CD4-positive, CD25-positive, alpha-beta regulatory T cell (primary cell): ENCODE measurements around the gene EVA1C. TPM values are rescaled to one million over a fixed set of nuclear protein-coding genes. Genes with fewer than 3 reads are reported as not detected.

Experiments used
- ATAC-seq, 2 donors: fragments of 150-1000 bp; cut with Tn5 transposase; one replicate each; pipeline ENCODE4 v1.10.0; 2021; ENCODE audit warnings: low read depth in 2 of 2, moderate number of reproducible peaks in 2 of 2, moderate library complexity in 1 of 2
- DNase-seq, 3 donors: peaks; one replicate each; pipeline versions ENCODE4 v3.0.0 to v3.0.0-alpha.2; 2012 to 2022; ENCODE audit warnings: mixed read lengths in 1 of 3
- H3K27ac ChIP-seq: one replicate; pipeline ENCODE4 v1.7.0; 2013; ENCODE audit warnings: mild to moderate bottlenecking, low read length; ENCODE audit not compliant: insufficient read depth, poor library complexity, severe bottlenecking
- H3K27me3 ChIP-seq: one replicate; pipeline ENCODE4 v1.7.0; 2013; ENCODE audit warnings: low read length; ENCODE audit not compliant: control insufficient read depth, insufficient read depth
- H3K36me3 ChIP-seq: one replicate; pipeline ENCODE4 v1.7.0; 2013; ENCODE audit warnings: mild to moderate bottlenecking, low read length, moderate library complexity; ENCODE audit not compliant: control insufficient read depth, insufficient read depth
- H3K4me1 ChIP-seq: 2 replicates; pipeline ENCODE4 v1.7.0; 2013; ENCODE audit warnings: mild to moderate bottlenecking, low read length; ENCODE audit not compliant: insufficient read depth, control insufficient read depth, poor library complexity, severe bottlenecking
- H3K4me3 ChIP-seq: one replicate; pipeline ENCODE4 v1.7.0; 2013; ENCODE audit warnings: low read depth, mild to moderate bottlenecking, low read length, moderate library complexity
- H3K9me3 ChIP-seq, 2 experiments: 1 replicate in 1 of 2; 2 replicates in 1 of 2; pipeline ENCODE4 v1.7.0; 2013; ENCODE audit warnings: low read length in 2 of 2, mild to moderate bottlenecking in 1 of 2, moderate library complexity in 1 of 2; ENCODE audit not compliant: control insufficient read depth in 2 of 2
- H3K27ac Mint-ChIP-seq, 3 donors: one replicate each; pipeline ENCODE4 v1.8.0; 2020 to 2022; ENCODE audit warnings: mild to moderate bottlenecking in 3 of 3, mixed read lengths in 3 of 3, moderate library complexity in 2 of 3
- H3K27me3 Mint-ChIP-seq: one replicate; pipeline ENCODE4 v1.8.0; 2022; ENCODE audit warnings: mild to moderate bottlenecking, mixed read lengths
- H3K36me3 Mint-ChIP-seq: one replicate; pipeline ENCODE4 v1.8.0; 2020; ENCODE audit warnings: mixed read lengths
- H3K4me1 Mint-ChIP-seq, 4 donors: one replicate each; pipeline ENCODE4 v1.8.0; 2020 to 2022; ENCODE audit warnings: mixed read lengths in 4 of 4, mild to moderate bottlenecking in 1 of 4
- H3K4me3 Mint-ChIP-seq, 4 donors: one replicate each; pipeline ENCODE4 v1.8.0; 2020 to 2022; ENCODE audit warnings: mild to moderate bottlenecking in 4 of 4, mixed read lengths in 4 of 4, moderate library complexity in 3 of 4
- H3K9me3 Mint-ChIP-seq, 7 donors: one replicate each; pipeline ENCODE4 v1.8.0; 2020 to 2022; ENCODE audit warnings: mixed read lengths in 7 of 7, mild to moderate bottlenecking in 3 of 7, moderate library complexity in 2 of 7
- polyA plus RNA-seq, 4 donors: library from polyadenylated mRNA; unstranded; fragments of 300-500 nt; fragmentation: Illumina TruSeq; gene quantifications; one replicate each; pipeline ENCODE4 v1.2.3, GENCODE V29; 2021
- total RNA-seq: library from RNA; stranded (reverse); gene quantifications from one replicate; pipeline ENCODE4 v1.2.3, GENCODE V29; 2022

The EVA1C gene
- total and polyA plus RNA-seq, 5 donors from 2014 or later: 6.0 to 10.8 (median 8.3) TPM

- Mint-ChIP-seq H3K9me3 (no peaks in the 10 kb centered on the region), H3K4me1 (peaks cover 9 to 39% (median 29%) of the 10 kb centered on the region in 4 donors), H3K36me3 (no peaks in the 10 kb centered on the region), H3K27ac (peak overlapping the region; percentile 84 to 92 (median 85)), H3K27me3 (peaks cover 5% of the 10 kb centered on the region), H3K4me3 (peak overlapping the region; percentile 95 to 97 (median 97))
- Histone ChIP-seq H3K27ac (no peak overlapping the region), H3K27me3 (no peaks in the 10 kb centered on the region), H3K4me3 (peak overlapping the region; percentile 67), H3K36me3 (no peaks in the 10 kb centered on the region), H3K9me3 (no peaks in the 10 kb centered on the region), H3K4me1 (peaks cover 18% of the 10 kb centered on the region)
- ATAC-seq: no peak
- DNase-seq: no peak
These were observed 1.6 kb upstream of the EVA1C start for GRCh38 chr21:32410916-32411315.

- ATAC-seq: peak; percentile 43 to 49
- Mint-ChIP-seq H3K27ac (peak overlapping the region; percentile 85 to 92 (median 91)), H3K27me3 (peaks cover 5% of the 10 kb centered on the region), H3K36me3 (no peaks in the 10 kb centered on the region), H3K9me3 (no peaks in the 10 kb centered on the region), H3K4me3 (peak overlapping the region; percentile 95 to 97 (median 97)), H3K4me1 (peaks cover 9 to 41% (median 30%) of the 10 kb centered on the region in 4 donors)
- peak overlapping the region; percentile 67 for H3K4me3 ChIP-seq
- H3K27me3 ChIP-seq: no peaks in the 10 kb centered on the region
- DNase-seq: peak; percentile 32 to 80 (median 51)
- no peaks in the 10 kb centered on the region for H3K36me3 ChIP-seq
- no peaks in the 10 kb centered on the region for H3K9me3 ChIP-seq
- peaks cover 18% of the 10 kb centered on the region for H3K4me1 ChIP-seq
- peak overlapping the region; percentile 85 for H3K27ac ChIP-seq
These were observed 950 bp upstream of the EVA1C start for GRCh38 chr21:32411350-32412161.

- peaks cover 18% of the 10 kb centered on the region for H3K4me1 ChIP-seq
- no peaks in the 10 kb centered on the region for H3K9me3 Mint-ChIP-seq
- H3K4me3 Mint-ChIP-seq: peak overlapping the region; percentile 87 to 96 (median 94)
- ATAC-seq (peak in 1 of 2 donors; percentile 14), DNase-seq (no peak)
- H3K36me3 Mint-ChIP-seq: no peaks in the 10 kb centered on the region
- H3K4me3 ChIP-seq: peak overlapping the region; percentile 55
- H3K4me1 Mint-ChIP-seq: peaks cover 9 to 41% (median 30%) of the 10 kb centered on the region in 4 donors
- H3K27me3 Mint-ChIP-seq: peaks cover 5% of the 10 kb centered on the region
- H3K9me3 ChIP-seq: no peaks in the 10 kb centered on the region
- no peaks in the 10 kb centered on the region for H3K36me3 ChIP-seq
- peak overlapping the region; percentile 61 to 94 (median 74) for H3K27ac Mint-ChIP-seq
- peak overlapping the region; percentile 85 for H3K27ac ChIP-seq
- no peaks in the 10 kb centered on the region for H3K27me3 ChIP-seq
These were observed 554 bp downstream of the EVA1C start for GRCh38 chr21:32413015-32413504.

GRCh38 chr21:32413697-32414578 is 1.4 kb downstream of the EVA1C start:
- H3K27ac ChIP-seq: no peak overlapping the region
- H3K36me3 ChIP-seq: no peaks in the 10 kb centered on the region

GRCh38 chr21:32414579-32415358 is 2.3 kb downstream of the EVA1C start:
- Mint-ChIP-seq H3K36me3 (no peaks in the 10 kb centered on the region), H3K27ac (peak overlapping the region in 2 of 3 donors; percentile 52 to 65), H3K4me1 (peaks cover 9 to 41% (median 30%) of the 10 kb centered on the region in 4 donors), H3K27me3 (peaks cover 5% of the 10 kb centered on the region), H3K9me3 (no peaks in the 10 kb centered on the region), H3K4me3 (peak overlapping the region in 2 of 4 donors; percentile 59 to 87)
- no peaks in the 10 kb centered on the region for H3K9me3 ChIP-seq
- no peak overlapping the region for H3K27ac ChIP-seq
- no peaks in the 10 kb centered on the region for H3K27me3 ChIP-seq
- no peaks in the 10 kb centered on the region for H3K36me3 ChIP-seq
- no peak for ATAC-seq
- no peak for DNase-seq
- peaks cover 18% of the 10 kb centered on the region for H3K4me1 ChIP-seq
- H3K4me3 ChIP-seq: no peak overlapping the region

More at GRCh38 chr21:32413697-32414578, 1.4 kb downstream of the EVA1C start:
- peaks cover 9 to 41% (median 30%) of the 10 kb centered on the region in 4 donors for H3K4me1 Mint-ChIP-seq
- no peaks in the 10 kb centered on the region for H3K36me3 Mint-ChIP-seq
- H3K9me3 ChIP-seq: no peaks in the 10 kb centered on the region
- H3K4me3 ChIP-seq: peak overlapping the region; percentile 55
- ATAC-seq (no peak), DNase-seq (peak in 1 of 3 donors; percentile 13)
- H3K27me3 Mint-ChIP-seq: peaks cover 5% of the 10 kb centered on the region
- peak overlapping the region; percentile 82 to 95 (median 90) for H3K4me3 Mint-ChIP-seq
- H3K9me3 Mint-ChIP-seq: no peaks in the 10 kb centered on the region
- peaks cover 18% of the 10 kb centered on the region for H3K4me1 ChIP-seq
- no peaks in the 10 kb centered on the region for H3K27me3 ChIP-seq
- H3K27ac Mint-ChIP-seq: peak overlapping the region; percentile 61 to 94 (median 74)

- DNase-seq: no peak
- H3K4me1 ChIP-seq: peaks cover 18% of the 10 kb centered on the region
- no peak overlapping the region for H3K4me3 ChIP-seq
- ATAC-seq: no peak
- no peak overlapping the region for H3K27ac Mint-ChIP-seq
- no peaks in the 10 kb centered on the region for H3K27me3 ChIP-seq
- no peaks in the 10 kb centered on the region for H3K9me3 Mint-ChIP-seq
- H3K4me1 Mint-ChIP-seq: peaks cover 9 to 37% (median 26%) of the 10 kb centered on the region in 4 donors
- H3K27ac ChIP-seq: no peak overlapping the region
- peaks cover 5% of the 10 kb centered on the region for H3K27me3 Mint-ChIP-seq
- no peaks in the 10 kb centered on the region for H3K36me3 ChIP-seq
- H3K36me3 Mint-ChIP-seq: no peaks in the 10 kb centered on the region
- no peaks in the 10 kb centered on the region for H3K9me3 ChIP-seq
- no peak overlapping the region for H3K4me3 Mint-ChIP-seq
These were observed 3.2 kb downstream of the EVA1C start for GRCh38 chr21:32415451-32416398.
